ENCODE measurements around the gene VAV2.

VAV2 gene

GRCh38 chr9:133838859-133839507, 153.1 kb downstream of the VAV2 start:
- no peaks in the 10 kb centered on the region for H3K9me3 Mint-ChIP-seq
- peaks cover 2% of the 10 kb centered on the region for H3K36me3 Mint-ChIP-seq (ENCODE audit: low read depth)
- H3K4me3 Mint-ChIP-seq, result no peak overlapping the region
- intact Hi-C loops (cut with micrococcal nuclease), result no loop called here
- peaks cover 49% of the 10 kb centered on the region for H3K4me1 Mint-ChIP-seq (ENCODE audit: low read depth)
- no peaks in the 10 kb centered on the region for H3K27me3 Mint-ChIP-seq
- H3K27ac Mint-ChIP-seq, result no peak overlapping the region

GRCh38 chr9:133837627-133838597, 154.2 kb downstream of the VAV2 start:
- H3K36me3 Mint-ChIP-seq (ENCODE audit: low read depth), result peaks cover 12% of the 10 kb centered on the region
- H3K9me3 Mint-ChIP-seq, result no peaks in the 10 kb centered on the region
- H3K27ac Mint-ChIP-seq, result no peak overlapping the region
- peaks cover 39% of the 10 kb centered on the region for H3K4me1 Mint-ChIP-seq (ENCODE audit: low read depth)
- no peaks in the 10 kb centered on the region for H3K27me3 Mint-ChIP-seq
- no peak overlapping the region for H3K4me3 Mint-ChIP-seq
- intact Hi-C loops (cut with micrococcal nuclease), result no loop called here

GRCh38 chr9:133836818-133837217, 155.3 kb downstream of the VAV2 start:
- Mint-ChIP-seq H3K9me3 (no peaks in the 10 kb centered on the region), H3K4me1 (ENCODE audit: low read depth) (peaks cover 36% of the 10 kb centered on the region), H3K36me3 (ENCODE audit: low read depth) (peaks cover 23% of the 10 kb centered on the region), H3K4me3 (no peak overlapping the region), H3K27ac (no peak overlapping the region), H3K27me3 (no peaks in the 10 kb centered on the region)
- intact Hi-C loops (cut with micrococcal nuclease), result no loop called here

DNA sequence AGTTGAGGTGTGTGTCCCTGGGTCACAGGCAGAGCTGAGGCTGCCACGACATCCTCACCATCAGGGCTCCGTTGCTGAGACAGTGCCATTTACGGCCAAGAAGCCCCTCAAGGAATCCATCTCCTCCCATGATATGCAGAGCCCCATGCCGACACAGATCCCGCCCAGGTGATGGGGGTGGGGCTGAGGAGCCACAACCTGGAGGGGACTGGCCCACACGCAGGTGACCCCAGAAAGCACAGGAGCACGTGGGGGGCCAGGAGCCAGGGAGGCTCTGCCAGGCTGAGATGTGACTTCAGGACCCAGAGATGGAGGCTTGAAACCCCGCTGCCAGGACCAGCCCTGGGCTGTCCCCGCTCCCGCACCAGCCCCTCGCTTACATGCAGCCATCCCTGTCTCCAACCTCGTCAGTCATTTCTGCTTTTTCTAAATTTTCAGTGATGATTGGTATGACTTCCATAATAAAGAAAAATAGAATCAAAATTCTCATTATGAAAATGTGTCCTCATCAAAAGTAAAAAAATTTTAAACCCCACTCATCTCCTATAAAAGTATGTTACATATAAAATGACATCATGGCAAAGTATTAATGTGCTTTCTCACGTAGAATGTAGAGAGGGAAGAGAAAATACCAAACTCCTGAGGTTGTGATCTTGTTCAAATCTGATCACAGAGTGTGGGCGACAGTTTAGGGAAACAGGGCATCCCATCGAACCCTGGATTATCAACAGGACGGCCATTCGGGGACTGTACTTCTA, 155.9 kb downstream of the VAV2 start:
- Mint-ChIP-seq H3K9me3 (no peaks in the 10 kb centered on the region), H3K27ac (no peak overlapping the region), H3K27me3 (no peaks in the 10 kb centered on the region), H3K4me3 (no peak overlapping the region), H3K4me1 (ENCODE audit: low read depth) (peaks cover 30% of the 10 kb centered on the region), H3K36me3 (ENCODE audit: low read depth) (peaks cover 30% of the 10 kb centered on the region)
- intact Hi-C loops (cut with micrococcal nuclease), result no loop called here

GRCh38 chr9:133835262-133835901, 156.7 kb downstream of the VAV2 start:
- H3K36me3 Mint-ChIP-seq (ENCODE audit: low read depth), result peaks cover 38% of the 10 kb centered on the region
- H3K27ac Mint-ChIP-seq, result no peak overlapping the region
- intact Hi-C loops (cut with micrococcal nuclease), result no loop called here
- peaks cover 29% of the 10 kb centered on the region for H3K4me1 Mint-ChIP-seq (ENCODE audit: low read depth)
- H3K4me3 Mint-ChIP-seq, result no peak overlapping the region
- no peaks in the 10 kb centered on the region for H3K9me3 Mint-ChIP-seq
- no peaks in the 10 kb centered on the region for H3K27me3 Mint-ChIP-seq

DNA sequence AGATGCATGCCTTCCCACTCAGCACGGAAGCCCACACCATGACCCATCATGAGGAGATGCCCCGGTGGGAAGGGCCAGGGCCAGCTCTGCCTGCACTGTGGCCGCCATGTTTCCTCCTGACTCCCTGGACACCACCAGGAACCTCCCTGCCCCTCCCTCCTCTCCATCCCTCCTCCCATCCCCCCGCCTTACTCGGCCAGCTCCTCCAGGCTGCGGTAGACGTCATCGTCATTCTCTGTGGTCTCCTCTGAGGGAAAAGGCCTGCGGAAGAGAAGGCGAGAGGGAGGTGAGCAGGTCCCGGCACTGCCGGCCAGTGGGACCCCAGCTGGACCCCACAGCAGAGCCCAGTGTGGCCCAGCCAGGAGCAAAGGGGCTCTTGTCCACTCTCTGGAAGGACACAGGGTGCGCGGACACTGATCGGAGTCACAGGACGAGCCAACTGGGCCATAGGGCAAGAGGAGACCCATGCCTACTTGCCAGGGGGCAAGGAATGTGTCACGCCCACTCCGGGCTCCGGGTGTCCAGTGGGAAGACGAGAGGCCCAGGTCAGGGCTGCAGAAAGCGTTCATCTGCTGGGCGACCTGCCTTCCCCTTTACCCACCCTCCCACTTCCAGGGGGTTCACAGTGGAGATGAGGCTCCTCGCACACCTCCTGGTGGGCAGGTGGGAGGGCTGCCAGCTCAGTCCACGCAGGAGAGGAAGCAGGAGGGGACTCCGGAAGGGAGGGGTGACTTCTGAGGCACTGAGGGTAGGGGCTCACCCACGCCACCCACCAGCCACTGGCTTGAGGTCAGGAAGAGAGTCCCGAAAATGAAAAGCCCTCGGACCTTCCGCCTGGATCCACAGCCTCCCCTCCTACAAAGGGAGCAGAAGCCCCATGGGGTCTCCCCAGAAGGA, 157.8 kb downstream of the VAV2 start:
- intact Hi-C loops (cut with micrococcal nuclease), result no loop called here
- Mint-ChIP-seq H3K27ac (no peak overlapping the region), H3K27me3 (no peaks in the 10 kb centered on the region), H3K9me3 (no peaks in the 10 kb centered on the region), H3K4me1 (ENCODE audit: low read depth) (peaks cover 22% of the 10 kb centered on the region), H3K4me3 (no peak overlapping the region), H3K36me3 (ENCODE audit: low read depth) (peaks cover 48% of the 10 kb centered on the region)

GRCh38 chr9:133833388-133834025, 158.6 kb downstream of the VAV2 start:
- Mint-ChIP-seq H3K4me1 (ENCODE audit: low read depth) (peaks cover 23% of the 10 kb centered on the region), H3K36me3 (ENCODE audit: low read depth) (peaks cover 56% of the 10 kb centered on the region), H3K9me3 (no peaks in the 10 kb centered on the region), H3K4me3 (no peak overlapping the region), H3K27ac (no peak overlapping the region), H3K27me3 (no peaks in the 10 kb centered on the region)
- intact Hi-C loops (cut with micrococcal nuclease), result no loop called here

DNA sequence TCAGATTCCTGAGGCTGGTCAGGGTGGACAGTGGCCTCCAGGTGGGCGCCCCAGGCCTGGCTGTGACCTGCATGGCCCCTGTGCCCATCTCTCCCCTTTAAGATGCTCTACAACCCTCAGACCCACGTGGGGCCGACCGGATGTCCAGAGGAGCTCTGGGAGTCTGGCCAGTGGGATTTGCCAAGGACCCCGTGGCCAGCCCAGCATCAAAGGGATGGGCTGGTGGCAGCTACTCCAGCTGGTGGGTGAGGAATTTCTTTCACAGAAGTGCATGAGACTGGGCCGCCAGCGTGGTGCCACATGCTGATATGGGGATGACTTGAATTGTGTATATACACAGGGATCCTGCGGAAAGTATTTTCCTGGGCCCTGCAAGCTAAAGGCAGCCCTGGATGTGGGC, 159.2 kb downstream of the VAV2 start:
- Mint-ChIP-seq H3K27me3 (no peaks in the 10 kb centered on the region), H3K9me3 (no peaks in the 10 kb centered on the region), H3K36me3 (ENCODE audit: low read depth) (peaks cover 57% of the 10 kb centered on the region), H3K4me3 (no peak overlapping the region), H3K4me1 (ENCODE audit: low read depth) (peaks cover 24% of the 10 kb centered on the region), H3K27ac (no peak overlapping the region)
- intact Hi-C loops (cut with micrococcal nuclease), result no loop called here

DNA sequence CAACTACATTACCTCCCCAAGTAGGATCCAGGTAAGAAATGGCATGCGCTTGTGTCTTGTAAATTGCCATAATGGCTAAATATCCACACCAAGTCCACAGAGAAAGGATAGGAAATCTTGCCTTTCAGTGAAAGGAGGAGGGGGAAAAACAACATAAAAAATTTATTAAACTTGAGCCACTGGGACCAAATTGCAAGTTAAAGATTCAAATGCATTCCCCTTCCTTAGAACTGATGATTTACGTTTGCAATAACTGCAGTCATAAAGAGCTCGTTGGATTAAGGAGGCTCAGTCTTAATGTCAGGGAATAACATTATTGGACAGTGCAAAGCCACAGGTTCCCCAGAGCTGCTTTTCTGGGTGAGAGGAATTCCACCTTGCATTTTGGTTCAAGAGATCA, 161.4 kb downstream of the VAV2 start:
- Mint-ChIP-seq H3K4me3 (no peak overlapping the region), H3K27ac (no peak overlapping the region), H3K9me3 (no peaks in the 10 kb centered on the region), H3K27me3 (no peaks in the 10 kb centered on the region), H3K4me1 (ENCODE audit: low read depth) (peaks cover 31% of the 10 kb centered on the region), H3K36me3 (ENCODE audit: low read depth) (peaks cover 57% of the 10 kb centered on the region)
- intact Hi-C loops (cut with micrococcal nuclease), result no loop called here

- Mint-ChIP-seq H3K27ac (no peak overlapping the region), H3K4me3 (no peak overlapping the region), H3K36me3 (ENCODE audit: low read depth) (peaks cover 57% of the 10 kb centered on the region), H3K27me3 (no peaks in the 10 kb centered on the region), H3K9me3 (no peaks in the 10 kb centered on the region), H3K4me1 (ENCODE audit: low read depth) (peaks cover 35% of the 10 kb centered on the region)
- intact Hi-C loops (cut with micrococcal nuclease), result no loop called here
Observed at GRCh38 chr9:133830310-133830709, 161.8 kb downstream of the VAV2 start.

- Mint-ChIP-seq H3K4me3 (no peak overlapping the region), H3K4me1 (ENCODE audit: low read depth) (peaks cover 49% of the 10 kb centered on the region), H3K27me3 (no peaks in the 10 kb centered on the region), H3K27ac (peak overlapping the region; percentile 60), H3K9me3 (no peaks in the 10 kb centered on the region), H3K36me3 (ENCODE audit: low read depth) (peaks cover 50% of the 10 kb centered on the region)
- intact Hi-C loops (cut with micrococcal nuclease), result no loop called here
Observed at GRCh38 chr9:133828338-133828997, 163.7 kb downstream of the VAV2 start.

All from dendritic cell treated with granulocyte-macrophage colony-stimulating factor and Interleukin-4, amounts not matched to agents 40 ng/mL and 50 ng/mL, for 4 days (primary cell).